Colonic mucosa (tissue), 4 donors: ENCODE results near the gene ZFP36. TPM values are rescaled to one million over a fixed set of nuclear protein-coding genes. Genes with fewer than 3 reads are reported as not detected.
"Not testable (repeated sequence)": the region's sequence is repeated elsewhere in the genome, so short reads cannot be mapped to it uniquely, and the experiment has no call there.

ENCODE experiments used
- DNase-seq: peaks from one replicate; pipeline ENCODE4 v3.0.0-alpha.2; 2020
- H3K27ac ChIP-seq: fragments of 200-600 bp; one replicate; pipeline ENCODE4 v1.8.0; 2021
- H3K27me3 ChIP-seq: fragments of 200-600 bp; one replicate; pipeline ENCODE4 v1.8.0; 2021
- H3K36me3 ChIP-seq: fragments of 200-600 bp; one replicate; pipeline ENCODE4 v1.8.0; 2021
- H3K4me1 ChIP-seq: fragments of 200-600 bp; one replicate; pipeline ENCODE4 v1.8.0; 2021; ENCODE audit warnings: mild to moderate bottlenecking
- H3K4me3 ChIP-seq: fragments of 200-600 bp; one replicate; pipeline ENCODE4 v1.8.0; 2021
- H3K9ac ChIP-seq, 2 donors: one replicate each; pipeline ENCODE4 v1.7.0; 2013; ENCODE audit warnings: control low read depth in 2 of 2, low read depth in 2 of 2, low read length in 2 of 2
- H3K9me3 ChIP-seq: fragments of 200-600 bp; one replicate; pipeline ENCODE4 v1.8.0; 2021
- CTCF ChIP-seq: fragments of 200-600 bp; IDR thresholded peaks from one replicate; pipeline ENCODE4 v1.8.0; 2022; ENCODE audit warnings: antibody characterized with exemption, mild to moderate bottlenecking
- intact Hi-C: fragments of 100-400 bp; cut with DNase I; formaldehyde crosslinking; loops from one replicate; pipeline ENCODE4 v1.14.1; 2022
- total RNA-seq, 2 donors: library from RNA; stranded (reverse); fragmentation: NEBNext Ultra II Directional in 1 of 2; extraction: Animal tissue kit (Norgen Biotek cat#: 25700) in 1 of 2; gene quantifications; one replicate each; pipeline ENCODE4 v1.2.1, GENCODE V29; 2021
- donor health status: healthy.
- donor health status: DM: no; HTN: no; CAD: no.
- donor health status: DM: no; HTN: no; CAD: no.

The ZFP36 gene
- total RNA-seq, 2 donors from 2014 or later: 120 to 121 TPM

GRCh38 chr19:39375929-39376328 lies 30.7 kb upstream of the ZFP36 start:
- intact Hi-C loops: no loop called here
- Histone ChIP-seq H3K36me3 (peaks cover 33% of the 10 kb centered on the region), H3K9me3 (no peaks in the 10 kb centered on the region), H3K9ac (no peak overlapping the region), H3K27me3 (no peaks in the 10 kb centered on the region), H3K4me3 (no peak overlapping the region), H3K4me1 (no peaks in the 10 kb centered on the region), H3K27ac (no peak overlapping the region)
- no peak for TF ChIP-seq CTCF
- DNase-seq: no peak

- intact Hi-C loops: no loop called here
- H3K9ac ChIP-seq: no peak overlapping the region
These were observed 29.0 kb upstream of the ZFP36 start for GRCh38 chr19:39377373-39378362.

GRCh38 chr19:39379366-39379765 lies 27.3 kb upstream of the ZFP36 start:
- H3K9ac ChIP-seq, H3K27me3 ChIP-seq, DNase-seq, H3K4me1 ChIP-seq, H3K9me3 ChIP-seq, intact Hi-C loops, H3K4me3 ChIP-seq, H3K27ac ChIP-seq: not testable (repeated sequence)
- peaks cover 36% of the 10 kb centered on the region for H3K36me3 ChIP-seq

More at GRCh38 chr19:39377373-39378362, 29.0 kb upstream of the ZFP36 start:
- H3K4me3 ChIP-seq: no peak overlapping the region
- no peak for TF ChIP-seq CTCF
- DNase-seq: no peak
- H3K27me3 ChIP-seq: no peaks in the 10 kb centered on the region
- H3K36me3 ChIP-seq: peaks cover 36% of the 10 kb centered on the region
- H3K9me3 ChIP-seq: no peaks in the 10 kb centered on the region
- no peak overlapping the region for H3K27ac ChIP-seq
- H3K4me1 ChIP-seq: no peaks in the 10 kb centered on the region

- H3K27me3 ChIP-seq: no peaks in the 10 kb centered on the region
- no peaks in the 10 kb centered on the region for H3K9me3 ChIP-seq
- intact Hi-C loops: no loop called here
- H3K9ac ChIP-seq: no peak overlapping the region
- H3K27ac ChIP-seq: no peak overlapping the region
- no peaks in the 10 kb centered on the region for H3K4me1 ChIP-seq
- peaks cover 36% of the 10 kb centered on the region for H3K36me3 ChIP-seq
- no peak overlapping the region for H3K4me3 ChIP-seq
- no peak for DNase-seq
- no peak for TF ChIP-seq CTCF
These were observed 26.7 kb upstream of the ZFP36 start for GRCh38 chr19:39379865-39380396.

- no peak overlapping the region for H3K9ac ChIP-seq
- H3K36me3 ChIP-seq: peaks cover 28% of the 10 kb centered on the region
- intact Hi-C loops: no loop called here
These were observed 25.8 kb upstream of the ZFP36 start for GRCh38 chr19:39380521-39381502.

More at GRCh38 chr19:39380521-39381502, 25.8 kb upstream of the ZFP36 start:
- Histone ChIP-seq H3K4me1 (no peaks in the 10 kb centered on the region), H3K9me3 (no peaks in the 10 kb centered on the region), H3K27me3 (no peaks in the 10 kb centered on the region), H3K4me3 (no peak overlapping the region), H3K27ac (no peak overlapping the region)
- no peak for DNase-seq
- no peak for TF ChIP-seq CTCF
